Endodermal cell (in vitro differentiated cells): ENCODE measurements around the gene RNF182. TPM values are rescaled to one million over a fixed set of nuclear protein-coding genes. Genes with fewer than 3 reads are reported as not detected.

Source experiments
- DNase-seq: peaks from one replicate; pipeline ENCODE4 v3.0.0-alpha.2; 2017
- H3K27ac ChIP-seq: 2 replicates; pipeline ENCODE4 v1.5.1; 2013; ENCODE audit warnings: mild to moderate bottlenecking, low read depth, low read length, moderate library complexity
- H3K27me3 ChIP-seq: 2 replicates; pipeline ENCODE4 v1.6.1; 2013; ENCODE audit warnings: mild to moderate bottlenecking, low read length, moderate library complexity; ENCODE audit not compliant: insufficient read depth, control insufficient read depth, poor library complexity, severe bottlenecking
- H3K36me3 ChIP-seq: 2 replicates; pipeline ENCODE4 v1.7.0; 2013; ENCODE audit warnings: mild to moderate bottlenecking, low read length, moderate library complexity; ENCODE audit not compliant: control insufficient read depth, insufficient read depth
- H3K4me1 ChIP-seq: one replicate; pipeline ENCODE4 v1.7.0; 2013; ENCODE audit warnings: low read length; ENCODE audit not compliant: control insufficient read depth, insufficient read depth
- H3K4me3 ChIP-seq: 2 replicates; pipeline ENCODE4 v1.5.1; 2013; ENCODE audit warnings: mild to moderate bottlenecking, low read length, moderate library complexity
- H3K9ac ChIP-seq: 2 replicates; pipeline ENCODE4 v1.6.1; 2013; ENCODE audit warnings: mild to moderate bottlenecking, low read length, moderate library complexity; ENCODE audit not compliant: poor library complexity, severe bottlenecking; ENCODE audit errors: extremely low read depth
- H3K9me3 ChIP-seq: 2 replicates; pipeline ENCODE4 v1.6.1; 2013; ENCODE audit warnings: mild to moderate bottlenecking, low read length, moderate library complexity; ENCODE audit not compliant: control insufficient read depth
- H3K27ac Mint-ChIP-seq: 2 replicates; pipeline ENCODE4 v1.8.0; 2020; ENCODE audit warnings: mixed read lengths
- H3K27me3 Mint-ChIP-seq: 2 replicates; pipeline ENCODE4 v1.8.0; 2021; ENCODE audit warnings: mild to moderate bottlenecking, mixed read lengths; ENCODE audit not compliant: insufficient read depth
- H3K36me3 Mint-ChIP-seq: 2 replicates; pipeline ENCODE4 v1.8.0; 2020; ENCODE audit warnings: low read depth, mixed read lengths
- H3K4me1 Mint-ChIP-seq: 2 replicates; pipeline ENCODE4 v1.8.0; 2020; ENCODE audit warnings: mixed read lengths
- H3K4me3 Mint-ChIP-seq: 2 replicates; pipeline ENCODE4 v1.8.0; 2020; ENCODE audit warnings: mild to moderate bottlenecking, moderate library complexity, mixed read lengths
- H3K9me3 Mint-ChIP-seq: 2 replicates; pipeline ENCODE4 v1.8.0; 2020; ENCODE audit warnings: mild to moderate bottlenecking, mixed read lengths
- CTCF ChIP-seq: fragments of 200-600 bp; sonication (generic); conservative IDR thresholded peaks from 2 replicates; pipeline ENCODE4 v1.5.0; 2021; ENCODE audit warnings: antibody characterized with exemption, mild to moderate bottlenecking
- WGBS, 2 experiments: methylation state at CpG; one replicate each; pipeline versions ENCODE4 v1.1.5 to v1.1.7; 2013; ENCODE audit warnings: missing lambda C conversion rate in 2 of 2, mixed read lengths in 1 of 2; ENCODE audit not compliant: insufficient coverage in 1 of 2, insufficient read length in 1 of 2; 5-methylcytosine and 5-hydroxymethylcytosine counted together
- total RNA-seq, 2 donors: library from RNA; stranded (reverse); fragmentation: NEBNext Ultra II Directional in 1 of 2; extraction: Animal tissue kit (Norgen Biotek cat#: 25700) in 1 of 2; gene quantifications; 2 replicates in 1 of 2; 3 replicates in 1 of 2; pipeline ENCODE4 v1.2.1, GENCODE V29; 2021

The RNF182 gene
- total RNA-seq, 2 donors from 2014 or later, result 4.1 to 5.2 TPM

GRCh38 chr6:13980534-13980933 lies 55.8 kb downstream of the RNF182 start:
- H3K4me3 Mint-ChIP-seq, result no peak overlapping the region
- WGBS, 2 experiments, result 97 to 98% methylated on average over 4 of the region's 4 CpGs

GRCh38 chr6:13985663-13986325 lies 61.0 kb downstream of the RNF182 start:
- no peaks in the 10 kb centered on the region for H3K4me1 ChIP-seq
- Mint-ChIP-seq H3K27ac (no peak overlapping the region), H3K36me3 (no peaks in the 10 kb centered on the region), H3K27me3 (peaks cover 2% of the 10 kb centered on the region), H3K4me3 (no peak overlapping the region), H3K4me1 (no peaks in the 10 kb centered on the region), H3K9me3 (no peaks in the 10 kb centered on the region)
- no peak overlapping the region for H3K27ac ChIP-seq
- H3K36me3 ChIP-seq, result no peaks in the 10 kb centered on the region
- TF ChIP-seq CTCF, result no peak
- no peak for DNase-seq
- 84 to 93% methylated on average over 2 to 4 of the region's 4 CpGs for WGBS, 2 experiments
- H3K9me3 ChIP-seq, result no peaks in the 10 kb centered on the region
- H3K27me3 ChIP-seq, result no peaks in the 10 kb centered on the region
- no peak overlapping the region for H3K9ac ChIP-seq
- H3K4me3 ChIP-seq, result no peak overlapping the region

More at GRCh38 chr6:13980534-13980933, 55.8 kb downstream of the RNF182 start:
- Histone ChIP-seq H3K27me3 (no peaks in the 10 kb centered on the region), H3K36me3 (peaks cover 3% of the 10 kb centered on the region), H3K9me3 (no peaks in the 10 kb centered on the region), H3K4me3 (no peak overlapping the region), H3K9ac (no peak overlapping the region), H3K4me1 (no peaks in the 10 kb centered on the region), H3K27ac (no peak overlapping the region)
- Mint-ChIP-seq H3K27ac (no peak overlapping the region), H3K9me3 (no peaks in the 10 kb centered on the region), H3K36me3 (no peaks in the 10 kb centered on the region), H3K4me1 (peaks cover 3% of the 10 kb centered on the region), H3K27me3 (no peaks in the 10 kb centered on the region)
- no peak for TF ChIP-seq CTCF
- DNase-seq, result no peak

- Histone ChIP-seq H3K27me3 (no peaks in the 10 kb centered on the region), H3K9ac (no peak overlapping the region), H3K4me1 (no peaks in the 10 kb centered on the region), H3K4me3 (no peak overlapping the region), H3K9me3 (no peaks in the 10 kb centered on the region), H3K36me3 (no peaks in the 10 kb centered on the region), H3K27ac (no peak overlapping the region)
- Mint-ChIP-seq H3K4me3 (no peak overlapping the region), H3K4me1 (no peaks in the 10 kb centered on the region), H3K9me3 (no peaks in the 10 kb centered on the region), H3K27me3 (peaks cover 2% of the 10 kb centered on the region), H3K27ac (no peak overlapping the region), H3K36me3 (no peaks in the 10 kb centered on the region)
- TF ChIP-seq CTCF, result no peak
- DNase-seq, result no peak
- 94 to 100% methylated on average over 1 to 4 of the region's 4 CpGs for WGBS, 2 experiments
Measured at GRCh38 chr6:13986700-13987399, 62.1 kb downstream of the RNF182 start.
